ENCODE results near the gene EEPD1. TPM values are rescaled to one million over a fixed set of nuclear protein-coding genes. Genes with fewer than 3 reads are reported as not detected.

Gene EEPD1
- total RNA-seq, 1 donor from 2014 or later = 6.5 TPM

GRCh38 chr7:36180121-36180520 is 27.1 kb downstream of the EEPD1 start:
- Histone ChIP-seq H3K9ac (no peak overlapping the region), H3K27ac (no peak overlapping the region), H2AFZ (replicated peaks) (no peak overlapping the region), H3K9me3 (ENCODE audit: low read depth) (no peaks in the 10 kb centered on the region), H3K4me2 (no peak overlapping the region), H3K36me3 (no peaks in the 10 kb centered on the region), H3K4me1 (peaks cover 9% of the 10 kb centered on the region), H3F3A (ENCODE audit: low read depth) (no peaks in the 10 kb centered on the region), H3K27me3 (no peaks in the 10 kb centered on the region), H3K4me3 (no peak overlapping the region), H3K79me2 (ENCODE audit: low read depth) (no peaks in the 10 kb centered on the region), H4K20me1 (ENCODE audit: low read depth) (no peaks in the 10 kb centered on the region)
- H3K36me3 Mint-ChIP-seq = no peaks in the 10 kb centered on the region
- TF ChIP-seq EZH2phosphoT487 (IDR thresholded peaks at IDR 0.05) (no peak), EZH2 (IDR thresholded peaks at IDR 0.05) (no peak), CTCF (IDR thresholded peaks at IDR 0.05) (no peak)
- H3K27me3 Mint-ChIP-seq (ENCODE audit: insufficient read depth, low read depth) = peaks cover 5% of the 10 kb centered on the region
- DNase-seq (ENCODE audit: low spot score) = no peak
- H3K9me3 Mint-ChIP-seq = no peaks in the 10 kb centered on the region
- no peak overlapping the region for H3K4me3 Mint-ChIP-seq
- no peak overlapping the region for H3K27ac Mint-ChIP-seq
- peaks cover 14% of the 10 kb centered on the region for H3K4me1 Mint-ChIP-seq

GRCh38 chr7:36181668-36182067 is 28.6 kb downstream of the EEPD1 start:
- no peak overlapping the region for H3K27ac Mint-ChIP-seq
- Histone ChIP-seq H3F3A (ENCODE audit: low read depth) (no peaks in the 10 kb centered on the region), H3K4me2 (no peak overlapping the region), H3K27me3 (no peaks in the 10 kb centered on the region), H3K36me3 (no peaks in the 10 kb centered on the region), H3K4me3 (no peak overlapping the region), H3K27ac (no peak overlapping the region), H3K4me1 (peaks cover 9% of the 10 kb centered on the region), H3K9ac (no peak overlapping the region), H4K20me1 (ENCODE audit: low read depth) (no peaks in the 10 kb centered on the region), H2AFZ (replicated peaks) (no peak overlapping the region), H3K9me3 (ENCODE audit: low read depth) (no peaks in the 10 kb centered on the region), H3K79me2 (ENCODE audit: low read depth) (no peaks in the 10 kb centered on the region)
- DNase-seq (ENCODE audit: low spot score) = no peak
- peaks cover 18% of the 10 kb centered on the region for H3K4me1 Mint-ChIP-seq
- H3K9me3 Mint-ChIP-seq = no peaks in the 10 kb centered on the region
- TF ChIP-seq EZH2phosphoT487 (IDR thresholded peaks at IDR 0.05) = no peak
- TF ChIP-seq EZH2 (IDR thresholded peaks at IDR 0.05) = no peak
- no peak for TF ChIP-seq CTCF (IDR thresholded peaks at IDR 0.05)
- no peaks in the 10 kb centered on the region for H3K36me3 Mint-ChIP-seq
- H3K27me3 Mint-ChIP-seq (ENCODE audit: insufficient read depth, low read depth) = peaks cover 5% of the 10 kb centered on the region
- H3K4me3 Mint-ChIP-seq = no peak overlapping the region

GRCh38 chr7:36182854-36183604 is 30.0 kb downstream of the EEPD1 start:
- Mint-ChIP-seq H3K9me3 (no peaks in the 10 kb centered on the region), H3K27me3 (ENCODE audit: insufficient read depth, low read depth) (peaks cover 2% of the 10 kb centered on the region), H3K36me3 (no peaks in the 10 kb centered on the region), H3K27ac (no peak overlapping the region), H3K4me3 (no peak overlapping the region), H3K4me1 (peaks cover 22% of the 10 kb centered on the region)
- H3K9ac ChIP-seq = no peak overlapping the region
- H3K27me3 ChIP-seq = no peaks in the 10 kb centered on the region
- DNase-seq (ENCODE audit: low spot score) = peak; percentile 13
- no peak overlapping the region for H3K27ac ChIP-seq
- no peak for TF ChIP-seq CTCF (IDR thresholded peaks at IDR 0.05)
- no peak for TF ChIP-seq EZH2phosphoT487 (IDR thresholded peaks at IDR 0.05)
- TF ChIP-seq EZH2 (IDR thresholded peaks at IDR 0.05) = no peak
- H3K9me3 ChIP-seq (ENCODE audit: low read depth) = no peaks in the 10 kb centered on the region
- no peaks in the 10 kb centered on the region for H3K79me2 ChIP-seq (ENCODE audit: low read depth)
- H3K4me3 ChIP-seq = no peak overlapping the region
- no peak overlapping the region for H2AFZ ChIP-seq (replicated peaks)
- H3K4me1 ChIP-seq = peaks cover 9% of the 10 kb centered on the region
- H4K20me1 ChIP-seq (ENCODE audit: low read depth) = no peaks in the 10 kb centered on the region
- no peaks in the 10 kb centered on the region for H3F3A ChIP-seq (ENCODE audit: low read depth)
- no peaks in the 10 kb centered on the region for H3K36me3 ChIP-seq
- no peak overlapping the region for H3K4me2 ChIP-seq

Measured in neural progenitor cell (in vitro differentiated cells).